ENCODE results near the gene IL3. TPM values are rescaled to one million over a fixed set of nuclear protein-coding genes. Genes with fewer than 3 reads are reported as not detected.

IL3 gene
- total and polyA plus RNA-seq, 2 donors (not counting 1 experiment from before 2014, with no cell fraction given): not detected

DNA sequence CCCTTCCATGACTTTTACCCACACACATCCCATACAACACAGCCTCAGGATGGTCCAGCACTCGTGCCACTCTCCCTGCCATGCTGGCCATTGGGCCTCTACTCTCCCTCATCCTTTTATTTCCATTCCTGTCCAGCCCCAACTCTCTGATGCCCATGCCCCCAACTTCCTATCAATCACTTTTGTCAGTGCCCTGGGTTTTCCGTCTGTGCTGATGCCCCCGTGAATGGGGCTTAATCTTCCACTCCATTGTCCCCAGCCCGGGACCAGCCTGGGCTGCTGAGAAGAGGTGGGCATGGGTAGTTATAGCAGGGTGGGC, 36.4 kb upstream of the IL3 start:
- no peaks in the 10 kb centered on the region for H3K9me3 Mint-ChIP-seq (ENCODE audit: insufficient read depth)
- no peak overlapping the region for H3K4me3 Mint-ChIP-seq
- no peak overlapping the region for H2AFZ ChIP-seq (ENCODE audit: insufficient read depth, low read depth, low read length, poor library complexity, severe bottlenecking)
- peaks cover 0 to 7% of the 10 kb centered on the region in 2 donors for H3K4me1 ChIP-seq (ENCODE audit: control insufficient read depth in 2 of 2, insufficient read depth in 2 of 2, low read length in 2 of 2)
- peaks cover 10% of the 10 kb centered on the region for H3K4me1 Mint-ChIP-seq
- no peak overlapping the region for H3K27ac Mint-ChIP-seq
- peaks cover 0 to 12% (median 6%) of the 10 kb centered on the region in 4 experiments for H3K27me3 ChIP-seq (replicated peaks in 1 of 4; ENCODE audit: control extremely low read depth in 1 of 4, control insufficient read depth in 3 of 4, insufficient read depth in 4 of 4, low read length in 3 of 4)
- H3K79me2 ChIP-seq (ENCODE audit: control insufficient read depth, insufficient read depth, low read length): no peaks in the 10 kb centered on the region
- ATAC-seq (ENCODE audit: low read depth): no peak
- H3K9ac ChIP-seq (ENCODE audit: low read length): no peak overlapping the region
- POLR2A ChIA-PET: no interaction called here
- peaks cover 0 to 3% (median 0%) of the 10 kb centered on the region in 3 donors for H3K9me3 ChIP-seq (ENCODE audit: control extremely low read depth in 1 of 3, control insufficient read depth in 2 of 3, insufficient read depth in 1 of 3, low read length in 2 of 3)
- no peak overlapping the region for H3K4me3 ChIP-seq (ENCODE audit: control extremely low read depth in 1 of 5, extremely low read depth in 1 of 5, insufficient read depth in 1 of 5, low read depth in 2 of 5, low read length in 4 of 5)
- H4K20me1 ChIP-seq (ENCODE audit: control insufficient read depth, insufficient read depth, low read length, poor library complexity, severe bottlenecking): no peaks in the 10 kb centered on the region
- intact Hi-C loops (cut with micrococcal nuclease): no loop called here
- no peak for TF ChIP-seq EZH2 (IDR thresholded peaks at IDR 0.05; ENCODE audit: borderline replicate concordance, insufficient read depth, low read depth, low read length, poor library complexity, severe bottlenecking)
- TF ChIP-seq, protein P1, sequence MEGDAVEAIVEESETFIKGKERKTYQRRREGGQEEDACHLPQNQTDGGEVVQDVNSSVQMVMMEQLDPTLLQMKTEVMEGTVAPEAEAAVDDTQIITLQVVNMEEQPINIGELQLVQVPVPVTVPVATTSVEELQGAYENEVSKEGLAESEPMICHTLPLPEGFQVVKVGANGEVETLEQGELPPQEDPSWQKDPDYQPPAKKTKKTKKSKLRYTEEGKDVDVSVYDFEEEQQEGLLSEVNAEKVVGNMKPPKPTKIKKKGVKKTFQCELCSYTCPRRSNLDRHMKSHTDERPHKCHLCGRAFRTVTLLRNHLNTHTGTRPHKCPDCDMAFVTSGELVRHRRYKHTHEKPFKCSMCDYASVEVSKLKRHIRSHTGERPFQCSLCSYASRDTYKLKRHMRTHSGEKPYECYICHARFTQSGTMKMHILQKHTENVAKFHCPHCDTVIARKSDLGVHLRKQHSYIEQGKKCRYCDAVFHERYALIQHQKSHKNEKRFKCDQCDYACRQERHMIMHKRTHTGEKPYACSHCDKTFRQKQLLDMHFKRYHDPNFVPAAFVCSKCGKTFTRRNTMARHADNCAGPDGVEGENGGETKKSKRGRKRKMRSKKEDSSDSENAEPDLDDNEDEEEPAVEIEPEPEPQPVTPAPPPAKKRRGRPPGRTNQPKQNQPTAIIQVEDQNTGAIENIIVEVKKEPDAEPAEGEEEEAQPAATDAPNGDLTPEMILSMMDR (IDR thresholded peaks at IDR 0.05): no peak
- no peaks in the 10 kb centered on the region for H3K36me3 ChIP-seq (replicated peaks in 1 of 2; ENCODE audit: control extremely low read depth in 1 of 2, control insufficient read depth in 1 of 2, extremely low read depth in 1 of 2, insufficient read depth in 2 of 2, low read length in 1 of 2)
- DNase-seq: no peak
- H3K27me3 Mint-ChIP-seq: peaks cover 15% of the 10 kb centered on the region
- no peak overlapping the region for H3K4me2 ChIP-seq (replicated peaks; ENCODE audit: low read depth, low read length, poor library complexity, severe bottlenecking)
- CTCF ChIA-PET: interaction anchor here (1.3 kb wide), 1 partner anchor 435 kb away, joined by 4 read pairs; no protein-coding TSS in a partner anchor
- 88% methylated on average over 3 of the region's 4 CpGs for WGBS (ENCODE audit: insufficient coverage)
- no peak overlapping the region for H3K27ac ChIP-seq (ENCODE audit: low read length in 2 of 2)

- CTCF ChIA-PET: interaction anchor here (1.3 kb wide), 1 partner anchor 436 kb away, joined by 4 read pairs; no protein-coding TSS in a partner anchor
- Histone ChIP-seq H3K4me1 (ENCODE audit: control insufficient read depth in 2 of 2, insufficient read depth in 2 of 2, low read length in 2 of 2) (peaks cover 0 to 5% of the 10 kb centered on the region in 2 donors), H3K36me3 (replicated peaks in 1 of 2; ENCODE audit: control extremely low read depth in 1 of 2, control insufficient read depth in 1 of 2, extremely low read depth in 1 of 2, insufficient read depth in 2 of 2, low read length in 1 of 2) (no peaks in the 10 kb centered on the region), H4K20me1 (ENCODE audit: control insufficient read depth, insufficient read depth, low read length, poor library complexity, severe bottlenecking) (no peaks in the 10 kb centered on the region), H3K9me3 (ENCODE audit: control extremely low read depth in 1 of 3, control insufficient read depth in 2 of 3, insufficient read depth in 1 of 3, low read length in 2 of 3) (peaks cover 0 to 3% (median 0%) of the 10 kb centered on the region in 3 donors), H3K27ac (ENCODE audit: low read length in 2 of 2) (no peak overlapping the region), H2AFZ (ENCODE audit: insufficient read depth, low read depth, low read length, poor library complexity, severe bottlenecking) (no peak overlapping the region), H3K9ac (ENCODE audit: low read length) (no peak overlapping the region), H3K79me2 (ENCODE audit: control insufficient read depth, insufficient read depth, low read length) (no peaks in the 10 kb centered on the region), H3K4me2 (replicated peaks; ENCODE audit: low read depth, low read length, poor library complexity, severe bottlenecking) (no peak overlapping the region), H3K27me3 (replicated peaks in 1 of 4; ENCODE audit: control extremely low read depth in 1 of 4, control insufficient read depth in 3 of 4, insufficient read depth in 4 of 4, low read length in 3 of 4) (peaks cover 0 to 12% (median 5%) of the 10 kb centered on the region in 4 experiments), H3K4me3 (ENCODE audit: control extremely low read depth in 1 of 5, extremely low read depth in 1 of 5, insufficient read depth in 1 of 5, low read depth in 2 of 5, low read length in 4 of 5) (no peak overlapping the region)
- Mint-ChIP-seq H3K4me1 (peaks cover 10% of the 10 kb centered on the region), H3K4me3 (no peak overlapping the region), H3K9me3 (ENCODE audit: insufficient read depth) (no peaks in the 10 kb centered on the region), H3K27me3 (peaks cover 21% of the 10 kb centered on the region), H3K27ac (no peak overlapping the region)
- 87% methylated on average over 8 of the region's 8 CpGs for WGBS (ENCODE audit: insufficient coverage)
- intact Hi-C loops (cut with micrococcal nuclease): no loop called here
- ATAC-seq (ENCODE audit: low read depth) (no peak), DNase-seq (no peak)
- POLR2A ChIA-PET: no interaction called here
- TF ChIP-seq, protein P1 (IDR thresholded peaks at IDR 0.05): no peak
- TF ChIP-seq EZH2 (IDR thresholded peaks at IDR 0.05; ENCODE audit: borderline replicate concordance, insufficient read depth, low read depth, low read length, poor library complexity, severe bottlenecking): no peak
Observed at GRCh38 chr5:132024789-132025402, 35.6 kb upstream of the IL3 start.

All from B cell (primary cell).